ENCODE data around the gene SCRN1. TPM values are rescaled to one million over a fixed set of nuclear protein-coding genes. Genes with fewer than 3 reads are reported as not detected.

SCRN1 gene
- total RNA-seq, 1 experiment from 2014 or later = 96.2 TPM

DNA sequence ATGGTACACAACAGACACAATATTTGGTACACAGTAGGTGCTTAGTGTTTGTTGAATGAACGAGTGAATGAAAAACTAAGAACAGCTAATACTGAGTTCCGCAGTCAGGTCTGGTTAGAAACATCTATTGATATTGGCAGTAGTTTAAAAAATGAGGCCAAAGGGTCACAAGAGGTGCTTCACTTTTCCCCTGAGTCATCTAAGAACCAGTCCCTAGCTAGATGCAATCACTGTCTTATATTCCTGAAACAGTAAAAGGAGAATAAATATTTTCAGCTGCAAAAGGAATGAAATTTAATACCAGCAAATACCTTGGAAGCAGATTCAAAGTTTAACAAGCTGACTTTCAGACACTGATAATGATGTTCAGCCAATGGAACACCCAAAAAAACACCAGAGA is 54.5 kb downstream of the SCRN1 start (continued):
- TF ChIP-seq, protein P1, sequence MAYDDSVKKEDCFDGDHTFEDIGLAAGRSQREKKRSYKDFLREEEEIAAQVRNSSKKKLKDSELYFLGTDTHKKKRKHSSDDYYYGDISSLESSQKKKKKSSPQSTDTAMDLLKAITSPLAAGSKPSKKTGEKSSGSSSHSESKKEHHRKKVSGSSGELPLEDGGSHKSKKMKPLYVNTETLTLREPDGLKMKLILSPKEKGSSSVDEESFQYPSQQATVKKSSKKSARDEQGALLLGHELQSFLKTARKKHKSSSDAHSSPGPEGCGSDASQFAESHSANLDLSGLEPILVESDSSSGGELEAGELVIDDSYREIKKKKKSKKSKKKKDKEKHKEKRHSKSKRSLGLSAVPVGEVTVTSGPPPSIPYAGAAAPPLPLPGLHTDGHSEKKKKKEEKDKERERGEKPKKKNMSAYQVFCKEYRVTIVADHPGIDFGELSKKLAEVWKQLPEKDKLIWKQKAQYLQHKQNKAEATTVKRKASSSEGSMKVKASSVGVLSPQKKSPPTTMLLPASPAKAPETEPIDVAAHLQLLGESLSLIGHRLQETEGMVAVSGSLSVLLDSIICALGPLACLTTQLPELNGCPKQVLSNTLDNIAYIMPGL (CRISPR knock-in tag; IDR thresholded peaks at IDR 0.05) = no peak
- TF ChIP-seq PRRX2 (CRISPR knock-in tag; IDR thresholded peaks at IDR 0.05) (no peak), CREM (CRISPR knock-in tag; IDR thresholded peaks at IDR 0.05) (no peak), ZNF232 (CRISPR knock-in tag; IDR thresholded peaks at IDR 0.05) (no peak), IRF2 (CRISPR knock-in tag; IDR thresholded peaks at IDR 0.05; ENCODE audit: borderline replicate concordance, low read depth) (no peak), NR1H2 (CRISPR knock-in tag; IDR thresholded peaks at IDR 0.05) (no peak), ZNF219 (CRISPR knock-in tag; IDR thresholded peaks at IDR 0.05; ENCODE audit: borderline replicate concordance) (no peak)

DNA sequence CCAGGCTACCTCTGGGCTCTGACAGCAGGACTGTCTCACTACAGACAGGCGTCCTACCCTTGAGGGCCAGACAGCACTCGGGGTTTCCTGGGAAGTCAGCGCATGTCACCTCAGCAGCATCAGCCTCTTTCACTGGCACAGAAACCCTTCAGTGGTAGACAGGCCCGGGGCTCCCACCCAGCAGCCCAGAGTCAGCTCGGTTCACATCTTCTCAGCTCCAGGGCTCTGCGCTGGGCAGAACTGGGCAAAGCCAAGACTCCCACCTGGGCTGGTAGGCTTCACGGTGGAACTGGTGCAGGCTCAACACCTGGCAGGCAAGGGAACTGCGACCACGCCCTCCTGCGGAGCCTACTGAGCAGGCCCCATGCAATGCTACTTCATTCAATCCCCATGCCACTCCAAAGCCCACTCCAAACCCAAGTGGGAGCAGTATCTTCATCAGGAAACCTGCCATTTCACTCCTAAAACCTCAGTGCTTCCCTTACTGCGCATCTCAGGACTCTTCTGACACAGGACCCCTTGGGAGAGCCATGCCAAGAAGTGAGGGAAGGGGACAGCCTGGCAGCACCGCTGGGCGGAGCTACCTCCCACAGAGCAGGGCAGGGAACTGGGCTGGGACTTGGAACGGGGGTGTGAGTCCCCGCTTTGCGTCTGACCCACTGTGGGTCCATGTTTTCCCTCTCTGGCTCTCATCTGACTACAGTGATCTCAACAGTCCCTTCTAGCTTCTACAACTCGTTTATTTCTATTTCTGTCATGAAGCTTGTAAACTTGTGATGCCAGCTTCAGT is 60.4 kb downstream of the SCRN1 start:
- peak; percentile 48 for ATAC-seq
- ChIA-PET CTCF (interaction anchor here (2.4 kb wide), 1 partner anchor 8 kb away, joined by 12 read pairs; no protein-coding TSS in a partner anchor), POLR2A (interaction anchor here (0.6 kb wide), 1 partner anchor 127 kb away, joined by 6 read pairs; no protein-coding TSS in a partner anchor)
- TF ChIP-seq, protein P2, sequence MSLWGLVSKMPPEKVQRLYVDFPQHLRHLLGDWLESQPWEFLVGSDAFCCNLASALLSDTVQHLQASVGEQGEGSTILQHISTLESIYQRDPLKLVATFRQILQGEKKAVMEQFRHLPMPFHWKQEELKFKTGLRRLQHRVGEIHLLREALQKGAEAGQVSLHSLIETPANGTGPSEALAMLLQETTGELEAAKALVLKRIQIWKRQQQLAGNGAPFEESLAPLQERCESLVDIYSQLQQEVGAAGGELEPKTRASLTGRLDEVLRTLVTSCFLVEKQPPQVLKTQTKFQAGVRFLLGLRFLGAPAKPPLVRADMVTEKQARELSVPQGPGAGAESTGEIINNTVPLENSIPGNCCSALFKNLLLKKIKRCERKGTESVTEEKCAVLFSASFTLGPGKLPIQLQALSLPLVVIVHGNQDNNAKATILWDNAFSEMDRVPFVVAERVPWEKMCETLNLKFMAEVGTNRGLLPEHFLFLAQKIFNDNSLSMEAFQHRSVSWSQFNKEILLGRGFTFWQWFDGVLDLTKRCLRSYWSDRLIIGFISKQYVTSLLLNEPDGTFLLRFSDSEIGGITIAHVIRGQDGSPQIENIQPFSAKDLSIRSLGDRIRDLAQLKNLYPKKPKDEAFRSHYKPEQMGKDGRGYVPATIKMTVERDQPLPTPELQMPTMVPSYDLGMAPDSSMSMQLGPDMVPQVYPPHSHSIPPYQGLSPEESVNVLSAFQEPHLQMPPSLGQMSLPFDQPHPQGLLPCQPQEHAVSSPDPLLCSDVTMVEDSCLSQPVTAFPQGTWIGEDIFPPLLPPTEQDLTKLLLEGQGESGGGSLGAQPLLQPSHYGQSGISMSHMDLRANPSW (CRISPR knock-in tag; conservative IDR thresholded peaks at IDR 0.05; ENCODE audit: low read depth) = no peak
- no peak for TF ChIP-seq SMAD4 (CRISPR knock-in tag; IDR thresholded peaks at IDR 0.05)
- no peak for TF ChIP-seq RELA (CRISPR knock-in tag; IDR thresholded peaks at IDR 0.05; ENCODE audit: borderline replicate concordance)
- TF ChIP-seq, protein P1 (CRISPR knock-in tag; IDR thresholded peaks at IDR 0.05) = no peak
- TF ChIP-seq FOXP1 (CRISPR knock-in tag; IDR thresholded peaks at IDR 0.05; ENCODE audit: borderline replicate concordance) = no peak
- no peak for TF ChIP-seq NR2C2 (CRISPR knock-in tag; IDR thresholded peaks at IDR 0.05)
- TF ChIP-seq ATF1 (CRISPR knock-in tag; IDR thresholded peaks at IDR 0.05) = no peak
- TF ChIP-seq, protein P3, sequence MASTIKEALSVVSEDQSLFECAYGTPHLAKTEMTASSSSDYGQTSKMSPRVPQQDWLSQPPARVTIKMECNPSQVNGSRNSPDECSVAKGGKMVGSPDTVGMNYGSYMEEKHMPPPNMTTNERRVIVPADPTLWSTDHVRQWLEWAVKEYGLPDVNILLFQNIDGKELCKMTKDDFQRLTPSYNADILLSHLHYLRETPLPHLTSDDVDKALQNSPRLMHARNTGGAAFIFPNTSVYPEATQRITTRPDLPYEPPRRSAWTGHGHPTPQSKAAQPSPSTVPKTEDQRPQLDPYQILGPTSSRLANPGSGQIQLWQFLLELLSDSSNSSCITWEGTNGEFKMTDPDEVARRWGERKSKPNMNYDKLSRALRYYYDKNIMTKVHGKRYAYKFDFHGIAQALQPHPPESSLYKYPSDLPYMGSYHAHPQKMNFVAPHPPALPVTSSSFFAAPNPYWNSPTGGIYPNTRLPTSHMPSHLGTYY (CRISPR knock-in tag; IDR thresholded peaks at IDR 0.05) = no peak
- no peak for TF ChIP-seq NFYB (CRISPR knock-in tag; conservative IDR thresholded peaks at IDR 0.05; ENCODE audit: low read depth)
- TF ChIP-seq MXD4 (CRISPR knock-in tag; IDR thresholded peaks at IDR 0.05; ENCODE audit: borderline replicate concordance) = no peak
- TF ChIP-seq, protein P4, sequence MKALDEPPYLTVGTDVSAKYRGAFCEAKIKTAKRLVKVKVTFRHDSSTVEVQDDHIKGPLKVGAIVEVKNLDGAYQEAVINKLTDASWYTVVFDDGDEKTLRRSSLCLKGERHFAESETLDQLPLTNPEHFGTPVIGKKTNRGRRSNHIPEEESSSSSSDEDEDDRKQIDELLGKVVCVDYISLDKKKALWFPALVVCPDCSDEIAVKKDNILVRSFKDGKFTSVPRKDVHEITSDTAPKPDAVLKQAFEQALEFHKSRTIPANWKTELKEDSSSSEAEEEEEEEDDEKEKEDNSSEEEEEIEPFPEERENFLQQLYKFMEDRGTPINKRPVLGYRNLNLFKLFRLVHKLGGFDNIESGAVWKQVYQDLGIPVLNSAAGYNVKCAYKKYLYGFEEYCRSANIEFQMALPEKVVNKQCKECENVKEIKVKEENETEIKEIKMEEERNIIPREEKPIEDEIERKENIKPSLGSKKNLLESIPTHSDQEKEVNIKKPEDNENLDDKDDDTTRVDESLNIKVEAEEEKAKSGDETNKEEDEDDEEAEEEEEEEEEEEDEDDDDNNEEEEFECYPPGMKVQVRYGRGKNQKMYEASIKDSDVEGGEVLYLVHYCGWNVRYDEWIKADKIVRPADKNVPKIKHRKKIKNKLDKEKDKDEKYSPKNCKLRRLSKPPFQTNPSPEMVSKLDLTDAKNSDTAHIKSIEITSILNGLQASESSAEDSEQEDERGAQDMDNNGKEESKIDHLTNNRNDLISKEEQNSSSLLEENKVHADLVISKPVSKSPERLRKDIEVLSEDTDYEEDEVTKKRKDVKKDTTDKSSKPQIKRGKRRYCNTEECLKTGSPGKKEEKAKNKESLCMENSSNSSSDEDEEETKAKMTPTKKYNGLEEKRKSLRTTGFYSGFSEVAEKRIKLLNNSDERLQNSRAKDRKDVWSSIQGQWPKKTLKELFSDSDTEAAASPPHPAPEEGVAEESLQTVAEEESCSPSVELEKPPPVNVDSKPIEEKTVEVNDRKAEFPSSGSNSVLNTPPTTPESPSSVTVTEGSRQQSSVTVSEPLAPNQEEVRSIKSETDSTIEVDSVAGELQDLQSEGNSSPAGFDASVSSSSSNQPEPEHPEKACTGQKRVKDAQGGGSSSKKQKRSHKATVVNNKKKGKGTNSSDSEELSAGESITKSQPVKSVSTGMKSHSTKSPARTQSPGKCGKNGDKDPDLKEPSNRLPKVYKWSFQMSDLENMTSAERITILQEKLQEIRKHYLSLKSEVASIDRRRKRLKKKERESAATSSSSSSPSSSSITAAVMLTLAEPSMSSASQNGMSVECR (CRISPR knock-in tag; IDR thresholded peaks at IDR 0.05; ENCODE audit: borderline replicate concordance) = no peak
- TF ChIP-seq ZNF423 (CRISPR knock-in tag; IDR thresholded peaks at IDR 0.05) = no peak
- no peak for TF ChIP-seq TEAD4 (CRISPR knock-in tag; IDR thresholded peaks at IDR 0.05)

More for the DNA sequence above, 60.4 kb downstream of the SCRN1 start:
- peaks cover 25% of the 10 kb centered on the region for H3K36me3 Mint-ChIP-seq
- no peaks in the 10 kb centered on the region for H3K27me3 Mint-ChIP-seq (ENCODE audit: low read depth)
- peak; percentile 23 for DNase-seq (ENCODE audit: low spot score)
- H3K4me1 Mint-ChIP-seq = no peaks in the 10 kb centered on the region
- no peak overlapping the region for H3K27ac Mint-ChIP-seq
- no peak overlapping the region for H3K4me3 Mint-ChIP-seq
- H3K9me3 Mint-ChIP-seq = no peaks in the 10 kb centered on the region
